CD14-positive monocyte (primary cell): Measurements from ENCODE around the gene FBXO34. TPM values are rescaled to one million over a fixed set of nuclear protein-coding genes. Genes with fewer than 3 reads are reported as not detected.

Source experiments
- DNase-seq, 3 donors: peaks; one replicate each; pipeline ENCODE4 v3.0.0-alpha.2; 2011 to 2022
- H2AFZ ChIP-seq: 2 replicates; pipeline ENCODE4 v1.6.0; 2012; ENCODE audit warnings: mild to moderate bottlenecking, low read depth, low read length, inconsistent platforms; ENCODE audit not compliant: insufficient read depth, poor library complexity, severe bottlenecking
- H3K27ac ChIP-seq, 2 donors: 1 replicate in 1 of 2; 2 replicates in 1 of 2; pipeline ENCODE4 v1.5.1; 2012 to 2013; ENCODE audit warnings: low read length in 2 of 2, control low read depth in 1 of 2, inconsistent platforms in 1 of 2, low read depth in 1 of 2, mild to moderate bottlenecking in 1 of 2
- H3K27me3 ChIP-seq, 2 donors: one replicate each; pipeline versions ENCODE4 v1.6.0 to v1.6.1; 2011 to 2013; ENCODE audit warnings: low read length in 2 of 2; ENCODE audit not compliant: control insufficient read depth in 2 of 2, insufficient read depth in 2 of 2
- H3K36me3 ChIP-seq, 2 donors: replicated peaks in 1 of 2; 1 replicate in 1 of 2; 2 replicates in 1 of 2; pipeline versions ENCODE4 v1.5.1 to v1.6.1; 2012 to 2013; ENCODE audit warnings: low read length in 2 of 2, control low read depth in 1 of 2, inconsistent platforms in 1 of 2, mild to moderate bottlenecking in 1 of 2; ENCODE audit not compliant: insufficient read depth in 2 of 2, control insufficient read depth in 1 of 2
- H3K4me1 ChIP-seq, 2 donors: 1 replicate in 1 of 2; 2 replicates in 1 of 2; pipeline versions ENCODE4 v1.5.1 to v1.6.1; 2012 to 2013; ENCODE audit warnings: low read length in 2 of 2, control low read depth in 1 of 2, inconsistent platforms in 1 of 2, mild to moderate bottlenecking in 1 of 2, moderate library complexity in 1 of 2; ENCODE audit not compliant: insufficient read depth in 2 of 2, control insufficient read depth in 1 of 2
- H3K4me2 ChIP-seq: replicated peaks from 2 replicates; pipeline ENCODE3; 2012; ENCODE audit warnings: low read length, moderate library complexity, mild to moderate bottlenecking; ENCODE audit not compliant: poor library complexity, severe bottlenecking; ENCODE audit errors: extremely low read depth
- H3K4me3 ChIP-seq, 3 experiments: fragments of 200-600 bp in 1 of 3; sonication (generic) in 1 of 3; replicated peaks in 1 of 3; 1 replicate in 2 of 3; 2 replicates in 1 of 3; pipeline ENCODE4 v1.5.1; 2011 to 2013; ENCODE audit warnings: low read length in 3 of 3, mild to moderate bottlenecking in 3 of 3, control low read depth in 2 of 3, low read depth in 2 of 3, inconsistent platforms in 1 of 3, moderate library complexity in 1 of 3
- H3K79me2 ChIP-seq: 2 replicates; pipeline ENCODE4 v1.6.0; 2012; ENCODE audit warnings: mild to moderate bottlenecking, control low read depth, inconsistent platforms, low read length, moderate library complexity; ENCODE audit not compliant: insufficient read depth
- H3K9ac ChIP-seq: 2 replicates; pipeline ENCODE4 v1.6.0; 2017; ENCODE audit warnings: low read length, mild to moderate bottlenecking; ENCODE audit not compliant: insufficient read depth, poor library complexity, severe bottlenecking
- H3K9me3 ChIP-seq, 2 donors: replicated peaks in 1 of 2; 1 replicate in 1 of 2; 2 replicates in 1 of 2; pipeline versions ENCODE4 v1.5.1 to v1.6.1; 2012 to 2013; ENCODE audit warnings: low read length in 2 of 2, control low read depth in 1 of 2; ENCODE audit not compliant: control insufficient read depth in 1 of 2, insufficient read depth in 1 of 2
- H4K20me1 ChIP-seq: 2 replicates; pipeline ENCODE4 v1.6.0; 2012; ENCODE audit warnings: mild to moderate bottlenecking, low read length, control low read depth, moderate library complexity; ENCODE audit not compliant: insufficient read depth
- H3K27ac Mint-ChIP-seq, 7 donors: one replicate each; pipeline ENCODE4 v1.8.0; 2020; ENCODE audit warnings: mild to moderate bottlenecking in 7 of 7, mixed read lengths in 7 of 7, moderate library complexity in 6 of 7, inconsistent platforms in 2 of 7
- H3K27me3 Mint-ChIP-seq, 3 donors: one replicate each; pipeline ENCODE4 v1.8.0; 2021 to 2022; ENCODE audit warnings: low read depth in 3 of 3, mild to moderate bottlenecking in 3 of 3, mixed read lengths in 3 of 3, moderate library complexity in 3 of 3, inconsistent platforms in 1 of 3
- H3K36me3 Mint-ChIP-seq, 2 donors: one replicate each; pipeline ENCODE4 v1.8.0; 2020; ENCODE audit warnings: mixed read lengths in 2 of 2, inconsistent platforms in 1 of 2, mild to moderate bottlenecking in 1 of 2
- H3K4me1 Mint-ChIP-seq: one replicate; pipeline ENCODE4 v1.8.0; 2020; ENCODE audit warnings: mild to moderate bottlenecking, mixed read lengths
- H3K4me3 Mint-ChIP-seq, 2 donors: one replicate each; pipeline ENCODE4 v1.8.0; 2020; ENCODE audit warnings: mild to moderate bottlenecking in 2 of 2, mixed read lengths in 2 of 2, moderate library complexity in 1 of 2
- H3K9me3 Mint-ChIP-seq, 7 donors: one replicate each; pipeline ENCODE4 v1.8.0; 2020 to 2022; ENCODE audit warnings: mixed read lengths in 7 of 7, mild to moderate bottlenecking in 6 of 7, moderate library complexity in 6 of 7, inconsistent platforms in 2 of 7
- WGBS: methylation state at CpG from one replicate; pipeline ENCODE4 v1.1.5; 2013; ENCODE audit warnings: missing lambda C conversion rate; ENCODE audit not compliant: insufficient coverage; 5-methylcytosine and 5-hydroxymethylcytosine counted together
- intact Hi-C, 2 donors: fragments of 100-400 bp; cut with micrococcal nuclease; formaldehyde crosslinking; loops; one replicate each; pipeline versions ENCODE4 v1.15.0 to v1.15.1; 2023
- polyA plus RNA-seq, 3 donors: library from polyadenylated mRNA; depleted of rRNA in 1 of 3; unstranded in 2 of 3; stranded (reverse) in 1 of 3; fragments of 300-500 nt in 2 of 3; fragments of >200 nt in 1 of 3; fragmentation: Illumina TruSeq in 2 of 3; gene quantifications; 1 replicate in 2 of 3; 2 replicates in 1 of 3; pipeline ENCODE4 v1.2.3, GENCODE V29; 2012 to 2021
- TF ChIP-seq, protein P1 (sequence below): fragments of 200-600 bp; IDR thresholded peaks from one replicate; pipeline ENCODE4 v1.8.0; 2022; ENCODE audit warnings: antibody characterized with exemption, mild to moderate bottlenecking

The FBXO34 gene
- polyA plus RNA-seq, 3 donors: 10.3 to 18.1 (median 17.3) TPM

DNA sequence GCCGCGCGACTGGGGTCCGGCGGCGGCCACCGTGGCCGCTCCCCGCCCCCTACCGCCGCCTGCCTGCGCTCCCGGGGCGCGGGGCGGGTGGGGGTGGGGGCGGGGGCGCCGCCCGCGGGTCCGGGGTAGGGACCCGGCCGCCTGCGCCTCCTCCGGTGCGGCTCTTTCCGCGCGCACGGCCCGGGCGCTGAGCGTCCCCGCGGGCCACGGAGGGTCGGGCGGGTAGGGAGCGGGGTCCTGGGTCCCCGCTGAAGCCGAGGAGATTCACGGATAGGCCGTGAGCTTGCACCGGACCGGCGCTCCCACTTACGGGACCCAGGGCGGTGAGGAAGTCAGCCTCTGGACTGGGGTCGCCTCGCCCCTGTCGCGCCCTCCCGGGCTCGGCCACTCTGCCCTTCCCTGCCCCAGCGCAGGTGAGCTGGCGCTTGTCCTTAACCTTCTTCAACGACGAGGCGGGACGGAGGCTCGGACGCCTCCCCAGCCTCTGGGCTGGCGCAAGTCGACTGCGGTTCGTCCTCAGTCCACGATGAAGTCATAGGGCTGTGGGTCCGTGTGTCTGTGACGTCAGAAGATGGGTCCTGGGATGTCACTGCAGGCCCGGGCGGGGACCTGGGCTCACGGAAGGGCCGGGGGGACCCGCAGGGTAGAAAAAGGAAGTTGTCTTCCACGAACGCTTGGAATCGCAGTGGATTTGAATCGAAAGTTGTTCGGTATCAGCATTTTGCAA, 514 bp downstream of the FBXO34 start:
- TF ChIP-seq, protein P1, sequence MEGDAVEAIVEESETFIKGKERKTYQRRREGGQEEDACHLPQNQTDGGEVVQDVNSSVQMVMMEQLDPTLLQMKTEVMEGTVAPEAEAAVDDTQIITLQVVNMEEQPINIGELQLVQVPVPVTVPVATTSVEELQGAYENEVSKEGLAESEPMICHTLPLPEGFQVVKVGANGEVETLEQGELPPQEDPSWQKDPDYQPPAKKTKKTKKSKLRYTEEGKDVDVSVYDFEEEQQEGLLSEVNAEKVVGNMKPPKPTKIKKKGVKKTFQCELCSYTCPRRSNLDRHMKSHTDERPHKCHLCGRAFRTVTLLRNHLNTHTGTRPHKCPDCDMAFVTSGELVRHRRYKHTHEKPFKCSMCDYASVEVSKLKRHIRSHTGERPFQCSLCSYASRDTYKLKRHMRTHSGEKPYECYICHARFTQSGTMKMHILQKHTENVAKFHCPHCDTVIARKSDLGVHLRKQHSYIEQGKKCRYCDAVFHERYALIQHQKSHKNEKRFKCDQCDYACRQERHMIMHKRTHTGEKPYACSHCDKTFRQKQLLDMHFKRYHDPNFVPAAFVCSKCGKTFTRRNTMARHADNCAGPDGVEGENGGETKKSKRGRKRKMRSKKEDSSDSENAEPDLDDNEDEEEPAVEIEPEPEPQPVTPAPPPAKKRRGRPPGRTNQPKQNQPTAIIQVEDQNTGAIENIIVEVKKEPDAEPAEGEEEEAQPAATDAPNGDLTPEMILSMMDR: no peak
- H2AFZ ChIP-seq: peak overlapping the region; percentile 44
- WGBS: under 1% methylated on average over 79 of the region's 80 CpGs

DNA sequence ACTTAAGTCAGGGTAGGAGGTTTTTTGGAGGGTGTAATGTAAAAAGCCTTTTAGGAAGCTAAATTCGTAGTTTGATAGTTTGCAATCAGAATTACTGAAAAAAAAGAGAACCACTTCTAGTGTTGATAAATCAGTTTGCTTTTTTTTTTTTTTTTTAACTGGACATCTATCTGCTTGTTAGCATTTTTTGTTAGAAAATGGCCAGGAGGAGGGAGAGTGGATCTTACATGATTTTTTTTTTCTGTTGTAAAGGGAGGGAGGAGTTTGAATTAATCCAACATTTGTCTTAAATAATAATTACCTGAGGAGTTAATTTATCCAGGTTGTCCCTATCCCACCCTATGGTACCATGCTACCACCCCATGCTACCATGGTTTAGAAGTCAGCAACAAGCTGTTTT, 1.2 kb downstream of the FBXO34 start:
- TF ChIP-seq, protein P1: no peak
- Mint-ChIP-seq H3K36me3 (peaks cover 2 to 4% of the 10 kb centered on the region in 2 donors), H3K9me3 (no peaks in the 10 kb centered on the region), H3K27ac (peak overlapping the region; percentile 94 to 99 (median 99)), H3K4me1 (peaks cover 41% of the 10 kb centered on the region), H3K4me3 (peak overlapping the region; percentile 88 to 95), H3K27me3 (peaks cover 0 to 2% (median 0%) of the 10 kb centered on the region in 3 donors)
- Histone ChIP-seq H3K9me3 (no peaks in the 10 kb centered on the region), H3K79me2 (peaks cover 58% of the 10 kb centered on the region), H3K9ac (peak overlapping the region; percentile 99), H3K36me3 (no peaks in the 10 kb centered on the region), H3K27ac (peak overlapping the region; percentile 99 to 100), H2AFZ (peak overlapping the region; percentile 44), H3K4me1 (peaks cover 26 to 27% of the 10 kb centered on the region in 2 donors), H3K27me3 (no peaks in the 10 kb centered on the region), H4K20me1 (peaks cover 45% of the 10 kb centered on the region), H3K4me2 (peak overlapping the region; percentile 68), H3K4me3 (peak overlapping the region; percentile 66 to 93 (median 87))
- intact Hi-C loops: loop anchor here in 1 of 2 donors (10.0 kb wide), 1 partner anchor 132 kb away; no protein-coding TSS in a partner anchor
- DNase-seq: no peak
- WGBS: no CpG with 5 or more reads among the region's 1 CpG

More for the DNA sequence above, 514 bp downstream of the FBXO34 start:
- intact Hi-C loops: loop anchor here in 1 of 2 donors (10.0 kb wide), 1 partner anchor 133 kb away; no protein-coding TSS in a partner anchor
- DNase-seq: peak; percentile 89 to 98 (median 97)
- peaks cover 24 to 26% of the 10 kb centered on the region in 2 donors for H3K4me1 ChIP-seq
- H4K20me1 ChIP-seq: peaks cover 38% of the 10 kb centered on the region
- Mint-ChIP-seq H3K27ac (peak overlapping the region; percentile 94 to 99 (median 99)), H3K27me3 (peaks cover 0 to 4% (median 0%) of the 10 kb centered on the region in 3 donors), H3K4me3 (peak overlapping the region; percentile 88 to 95), H3K36me3 (peaks cover 2 to 4% of the 10 kb centered on the region in 2 donors), H3K4me1 (peaks cover 36% of the 10 kb centered on the region), H3K9me3 (no peaks in the 10 kb centered on the region)
- no peaks in the 10 kb centered on the region for H3K9me3 ChIP-seq
- peak overlapping the region; percentile 99 to 100 for H3K27ac ChIP-seq
- H3K4me3 ChIP-seq: peak overlapping the region; percentile 66 to 93 (median 87)
- peak overlapping the region; percentile 68 for H3K4me2 ChIP-seq
- H3K9ac ChIP-seq: peak overlapping the region; percentile 99
- peaks cover 51% of the 10 kb centered on the region for H3K79me2 ChIP-seq
- no peaks in the 10 kb centered on the region for H3K36me3 ChIP-seq
- H3K27me3 ChIP-seq: no peaks in the 10 kb centered on the region
